Tibial nerve (tissue), 4 donors: ENCODE results near the gene CSNK1E.

Experiments
- EP300 ChIP-seq, 2 donors: sonication (generic); formaldehyde crosslinking; IDR thresholded peaks; one replicate each; pipeline ENCODE4 v1.6.1; 2017; ENCODE audit warnings: antibody characterized with exemption in 2 of 2, mild to moderate bottlenecking in 1 of 2
- POLR2A ChIP-seq, 2 donors: fragments of 450-650 bp; IDR thresholded peaks; one replicate each; pipeline ENCODE4 v1.6.1; 2017; ENCODE audit warnings: antibody characterized with exemption in 2 of 2, mild to moderate bottlenecking in 2 of 2, moderate library complexity in 2 of 2
- TF ChIP-seq, protein P1 (sequence below), 5 experiments: fragments of 200-600 bp in 3 of 5; fragments of 450-650 bp in 2 of 5; sonication (generic) in 3 of 5; IDR thresholded peaks; one replicate each; pipeline ENCODE4 v1.5.1; 2016 to 2019; ENCODE audit warnings: antibody characterized with exemption in 5 of 5, mild to moderate bottlenecking in 3 of 5, moderate library complexity in 2 of 5

DNA sequence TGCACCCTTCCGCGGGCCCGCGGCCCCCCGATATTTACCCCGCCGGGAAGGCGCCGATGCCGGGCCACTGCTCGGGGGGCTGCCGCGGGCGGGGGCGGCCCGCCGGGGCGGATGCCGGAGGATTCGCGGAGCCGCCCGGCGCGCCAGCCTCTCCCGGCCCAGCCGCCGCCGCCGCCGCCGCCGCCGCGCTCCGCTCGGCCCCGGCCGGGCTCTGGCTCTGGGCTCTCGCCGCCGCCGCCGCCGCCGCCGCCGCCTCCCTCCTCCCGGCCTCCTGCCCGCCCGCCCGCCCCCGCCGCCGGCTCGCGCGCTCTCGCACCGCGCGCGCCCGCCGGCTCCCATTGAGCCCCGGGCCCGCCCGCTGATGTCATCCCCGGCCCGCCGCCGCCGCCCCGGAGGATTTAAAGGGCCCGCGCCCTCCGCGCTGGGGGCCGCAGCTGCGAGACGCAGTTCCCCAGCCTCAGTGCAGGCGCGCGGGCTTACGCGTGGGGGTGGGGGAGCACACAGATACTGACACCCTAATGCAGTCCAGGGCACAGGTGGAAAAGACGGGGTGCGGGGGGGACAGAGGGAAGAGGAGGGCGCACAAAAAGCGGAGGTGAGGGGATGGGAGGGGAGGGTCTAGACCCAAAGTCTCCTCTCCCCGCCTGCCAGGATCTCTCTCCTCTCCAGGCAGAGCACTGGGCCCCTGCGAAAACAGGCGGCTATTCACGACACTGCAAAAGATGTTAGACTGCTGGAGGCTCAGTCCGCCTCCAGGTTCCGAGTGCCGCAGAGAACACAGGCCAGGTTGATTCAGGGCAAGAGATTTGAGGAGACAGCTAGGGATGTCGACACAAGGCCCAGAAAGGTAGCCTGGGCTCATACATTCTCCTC is at the start of gene CSNK1E:
- peak; percentile 26 to 48 for TF ChIP-seq EP300 (IDR thresholded peaks at IDR 0.05)
- TF ChIP-seq, protein P1, sequence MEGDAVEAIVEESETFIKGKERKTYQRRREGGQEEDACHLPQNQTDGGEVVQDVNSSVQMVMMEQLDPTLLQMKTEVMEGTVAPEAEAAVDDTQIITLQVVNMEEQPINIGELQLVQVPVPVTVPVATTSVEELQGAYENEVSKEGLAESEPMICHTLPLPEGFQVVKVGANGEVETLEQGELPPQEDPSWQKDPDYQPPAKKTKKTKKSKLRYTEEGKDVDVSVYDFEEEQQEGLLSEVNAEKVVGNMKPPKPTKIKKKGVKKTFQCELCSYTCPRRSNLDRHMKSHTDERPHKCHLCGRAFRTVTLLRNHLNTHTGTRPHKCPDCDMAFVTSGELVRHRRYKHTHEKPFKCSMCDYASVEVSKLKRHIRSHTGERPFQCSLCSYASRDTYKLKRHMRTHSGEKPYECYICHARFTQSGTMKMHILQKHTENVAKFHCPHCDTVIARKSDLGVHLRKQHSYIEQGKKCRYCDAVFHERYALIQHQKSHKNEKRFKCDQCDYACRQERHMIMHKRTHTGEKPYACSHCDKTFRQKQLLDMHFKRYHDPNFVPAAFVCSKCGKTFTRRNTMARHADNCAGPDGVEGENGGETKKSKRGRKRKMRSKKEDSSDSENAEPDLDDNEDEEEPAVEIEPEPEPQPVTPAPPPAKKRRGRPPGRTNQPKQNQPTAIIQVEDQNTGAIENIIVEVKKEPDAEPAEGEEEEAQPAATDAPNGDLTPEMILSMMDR (IDR thresholded peaks at IDR 0.05): peak in 1 of 5 experiments; percentile 34
- peak in 1 of 2 donors; percentile 41 for TF ChIP-seq POLR2A (IDR thresholded peaks at IDR 0.05)
